HL-60 (cell line): Measurements from ENCODE around the gene ZNF768.

Experiments used
- POLR2AphosphoS5 ChIP-seq: IDR thresholded peaks from 2 replicates; pipeline ENCODE4 v1.6.1; 2012; ENCODE audit warnings: low read depth
- TF ChIP-seq, protein P1 (sequence below): IDR thresholded peaks from one replicate; pipeline ENCODE4 v1.5.1; 2011; ENCODE audit warnings: low read length, control low read depth, inconsistent platforms; ENCODE audit not compliant: insufficient read depth

DNA sequence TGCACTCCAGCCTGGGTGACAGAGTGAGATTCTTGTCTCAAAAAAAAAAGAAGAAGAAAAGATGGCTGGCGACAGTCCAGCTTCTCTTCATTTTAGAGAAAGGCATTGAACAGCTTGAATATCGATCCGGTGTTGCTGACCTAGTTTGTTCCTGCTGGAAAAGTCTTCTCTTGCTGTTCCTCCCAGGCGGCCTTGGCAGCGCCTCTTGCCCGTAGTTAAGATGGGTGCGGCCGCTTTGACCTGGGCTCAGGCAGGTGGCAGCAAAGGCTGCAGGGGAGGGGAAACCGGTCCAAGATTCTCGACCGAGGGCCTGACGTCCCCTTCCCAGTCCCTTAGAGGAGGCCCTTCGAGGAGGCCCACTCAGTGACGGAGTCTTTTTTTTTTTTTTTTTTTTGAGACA, 35.7 kb upstream of the ZNF768 start:
- TF ChIP-seq POLR2AphosphoS5, result no peak
- TF ChIP-seq, protein P1, sequence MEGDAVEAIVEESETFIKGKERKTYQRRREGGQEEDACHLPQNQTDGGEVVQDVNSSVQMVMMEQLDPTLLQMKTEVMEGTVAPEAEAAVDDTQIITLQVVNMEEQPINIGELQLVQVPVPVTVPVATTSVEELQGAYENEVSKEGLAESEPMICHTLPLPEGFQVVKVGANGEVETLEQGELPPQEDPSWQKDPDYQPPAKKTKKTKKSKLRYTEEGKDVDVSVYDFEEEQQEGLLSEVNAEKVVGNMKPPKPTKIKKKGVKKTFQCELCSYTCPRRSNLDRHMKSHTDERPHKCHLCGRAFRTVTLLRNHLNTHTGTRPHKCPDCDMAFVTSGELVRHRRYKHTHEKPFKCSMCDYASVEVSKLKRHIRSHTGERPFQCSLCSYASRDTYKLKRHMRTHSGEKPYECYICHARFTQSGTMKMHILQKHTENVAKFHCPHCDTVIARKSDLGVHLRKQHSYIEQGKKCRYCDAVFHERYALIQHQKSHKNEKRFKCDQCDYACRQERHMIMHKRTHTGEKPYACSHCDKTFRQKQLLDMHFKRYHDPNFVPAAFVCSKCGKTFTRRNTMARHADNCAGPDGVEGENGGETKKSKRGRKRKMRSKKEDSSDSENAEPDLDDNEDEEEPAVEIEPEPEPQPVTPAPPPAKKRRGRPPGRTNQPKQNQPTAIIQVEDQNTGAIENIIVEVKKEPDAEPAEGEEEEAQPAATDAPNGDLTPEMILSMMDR, result no peak
